Measurements from ENCODE around the gene SHMT2. TPM values are rescaled to one million over a fixed set of nuclear protein-coding genes. Genes with fewer than 3 reads are reported as not detected.

The SHMT2 gene
- 373 and 409 TPM in 2 replicates for total RNA-seq (2014; rRNA removed; shearing (Covaris generic))
- polyA plus RNA-seq (2014; cell fraction: nucleus; rRNA removed): 522 and 550 TPM in 2 replicates

DNA sequence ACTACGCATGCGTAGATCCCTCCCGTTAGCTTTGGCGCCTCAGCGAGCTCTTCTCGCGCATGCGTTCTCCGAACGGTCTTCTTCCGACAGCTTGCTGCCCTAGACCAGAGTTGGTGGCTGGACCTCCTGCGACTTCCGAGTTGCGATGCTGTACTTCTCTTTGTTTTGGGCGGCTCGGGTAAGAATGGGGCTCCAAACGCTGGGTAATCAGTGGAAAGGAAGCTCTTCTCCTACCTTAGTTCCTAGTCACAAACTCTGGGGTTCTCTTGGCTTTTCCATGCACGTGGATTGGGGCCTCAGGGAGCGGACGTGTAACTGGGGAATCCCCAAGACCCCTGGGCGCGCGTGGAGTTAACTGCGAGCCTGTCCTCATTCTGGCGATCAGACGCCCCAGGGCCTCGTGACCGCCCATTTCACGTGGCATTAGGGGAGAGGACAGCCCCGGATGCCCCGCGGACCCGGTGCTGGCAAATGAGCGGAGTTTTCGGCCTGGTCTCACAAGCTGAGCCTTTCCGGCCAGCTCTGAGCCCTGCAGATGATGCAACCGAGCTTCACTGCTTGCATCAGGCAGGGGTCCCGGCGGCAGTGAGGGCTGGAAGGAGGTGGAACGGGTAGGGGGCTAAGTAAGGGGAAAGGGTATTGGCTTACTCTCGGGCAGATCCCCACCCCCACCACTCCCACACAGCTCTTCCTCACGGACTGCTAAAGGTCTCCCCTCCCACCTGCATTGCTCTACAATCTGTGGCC is at the start of gene SHMT2:
TSS of gene SHMT2 (plus strand) at position 78 of the 747 bp plus-strand sequence. CDS start at position 146, 68 bp downstream.
- peak; percentile 96 for DNase-seq (ENCODE audit: extremely low read depth, low read depth)

DNA sequence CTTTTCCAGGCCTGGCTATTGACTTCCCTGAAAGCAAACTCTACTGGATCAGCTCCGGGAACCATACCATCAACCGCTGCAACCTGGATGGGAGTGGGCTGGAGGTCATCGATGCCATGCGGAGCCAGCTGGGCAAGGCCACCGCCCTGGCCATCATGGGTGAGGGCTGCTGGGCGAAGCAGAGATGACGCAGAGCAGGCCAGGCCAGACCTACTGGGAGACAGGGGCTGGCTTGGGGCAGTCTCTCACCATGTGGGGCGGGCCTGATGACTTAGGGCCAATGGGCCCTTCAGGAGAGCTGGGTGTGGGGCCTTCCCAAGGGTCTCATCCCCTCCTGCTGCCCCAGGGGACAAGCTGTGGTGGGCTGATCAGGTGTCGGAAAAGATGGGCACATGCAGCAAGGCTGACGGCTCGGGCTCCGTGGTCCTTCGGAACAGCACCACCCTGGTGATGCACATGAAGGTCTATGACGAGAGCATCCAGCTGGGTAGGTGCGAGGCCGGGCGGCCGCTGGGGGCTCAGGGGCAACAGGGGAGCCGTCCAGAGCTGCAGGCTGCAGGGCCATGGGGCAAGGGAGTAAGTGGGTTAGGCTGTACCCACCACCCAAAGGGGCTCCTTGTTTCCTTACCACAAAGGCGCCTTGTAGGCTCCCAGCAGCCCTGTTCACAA is 49.1 kb upstream of the SHMT2 start:
- no peak for DNase-seq (ENCODE audit: extremely low read depth, low read depth)

- no peak for DNase-seq (ENCODE audit: extremely low read depth, low read depth)
These were observed 48.4 kb upstream of the SHMT2 start for GRCh38 chr12:57181072-57181471.

DNA sequence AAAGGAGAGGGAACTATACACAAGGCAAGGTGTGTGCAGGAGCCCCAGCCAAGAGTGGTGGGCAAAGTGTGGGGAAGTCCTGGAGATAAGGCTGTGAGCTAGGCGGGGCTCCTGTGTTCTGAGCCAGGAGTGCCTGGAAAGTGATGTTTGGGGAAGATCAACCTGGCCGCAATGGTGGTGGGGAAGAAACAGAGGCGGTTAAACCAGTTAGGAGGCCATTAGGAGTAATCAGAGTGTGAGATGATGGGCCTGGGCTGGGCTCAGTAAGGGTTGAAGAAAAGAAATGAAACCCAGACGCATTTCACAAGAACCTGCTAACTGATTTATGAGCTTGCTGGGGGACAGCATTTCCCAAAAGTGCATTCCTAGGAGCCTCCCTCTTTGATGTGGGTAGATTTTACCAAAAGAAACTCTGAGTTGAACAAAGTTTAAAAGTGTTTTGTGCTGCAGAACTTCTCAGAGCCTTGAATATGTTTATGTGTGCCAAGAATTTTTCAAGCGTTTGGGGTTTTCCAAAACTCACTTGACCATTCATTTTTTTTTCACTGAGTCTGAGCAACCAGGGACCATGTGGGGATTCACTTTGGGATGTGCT is 47.9 kb upstream of the SHMT2 start:
- DNase-seq (ENCODE audit: extremely low read depth, low read depth): no peak

DNA sequence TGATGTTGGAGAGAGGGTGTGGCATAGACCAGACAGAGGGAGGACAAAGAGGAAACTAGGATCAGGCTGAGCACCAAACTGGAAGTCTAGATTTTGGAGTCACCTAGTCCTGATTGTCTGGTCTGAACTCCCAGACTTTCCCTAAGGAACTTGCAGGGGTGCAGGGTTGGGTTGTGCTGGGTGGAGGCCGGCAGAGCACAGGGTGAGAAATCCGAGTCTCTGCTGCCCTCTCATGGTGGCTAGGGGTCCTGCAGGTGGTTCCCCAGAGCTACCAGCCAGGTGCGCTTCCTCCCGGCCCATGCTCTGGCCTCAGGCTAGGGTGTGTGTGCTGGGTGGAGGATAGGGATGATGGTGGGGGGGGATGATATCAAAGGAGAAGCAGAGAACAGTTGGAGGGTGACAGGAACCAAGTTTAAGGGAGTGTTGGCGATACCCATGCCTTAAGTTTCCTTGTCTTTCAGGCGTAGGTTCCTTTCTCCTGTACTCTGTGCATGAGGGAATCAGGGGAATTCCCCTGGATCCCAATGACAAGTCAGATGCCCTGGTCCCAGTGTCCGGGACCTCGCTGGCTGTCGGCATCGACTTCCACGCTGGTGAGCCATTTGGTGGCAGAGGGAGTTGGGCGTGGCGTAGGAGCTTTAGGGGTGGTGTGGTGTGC is 46.5 kb upstream of the SHMT2 start:
- DNase-seq (ENCODE audit: extremely low read depth, low read depth): peak; percentile 69

GRCh38 chr12:57183939-57184725 is 45.4 kb upstream of the SHMT2 start:
- DNase-seq (ENCODE audit: extremely low read depth, low read depth): no peak

GRCh38 chr12:57185403-57185802 is 44.1 kb upstream of the SHMT2 start:
- DNase-seq (ENCODE audit: extremely low read depth, low read depth): no peak

DNA sequence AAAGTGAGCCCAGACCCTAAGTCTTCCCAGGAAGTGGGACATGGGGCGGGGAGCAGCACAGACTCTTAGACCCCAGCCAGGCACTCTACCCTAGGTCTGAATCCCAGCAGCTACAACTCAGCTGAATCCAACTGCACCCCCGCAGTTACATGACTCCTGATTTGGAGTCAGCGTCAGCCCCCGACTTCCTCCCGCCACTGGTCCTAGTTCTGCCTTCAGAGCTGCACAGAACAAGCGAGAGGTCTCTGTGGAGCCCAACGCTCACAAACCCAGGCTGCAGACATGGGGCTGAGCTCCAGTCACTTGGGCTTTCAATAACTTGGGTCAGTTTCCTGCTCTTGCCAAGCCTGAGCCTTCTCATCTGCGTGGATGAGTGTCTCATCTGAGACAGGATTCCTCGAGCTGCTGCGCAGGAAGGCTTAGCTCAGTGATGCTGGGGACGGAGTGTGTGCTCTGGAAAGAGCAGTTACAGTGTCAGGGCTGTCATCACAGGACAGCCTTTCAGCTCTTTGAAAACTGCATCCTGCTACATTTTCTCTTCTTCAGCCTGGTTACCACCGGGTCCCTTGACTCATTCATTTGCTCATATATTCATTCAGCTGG is 43.5 kb upstream of the SHMT2 start:
- no peak for DNase-seq (ENCODE audit: extremely low read depth, low read depth)

- no peak for DNase-seq (ENCODE audit: extremely low read depth, low read depth)
These were observed 42.1 kb upstream of the SHMT2 start for GRCh38 chr12:57187222-57188089.

DNA sequence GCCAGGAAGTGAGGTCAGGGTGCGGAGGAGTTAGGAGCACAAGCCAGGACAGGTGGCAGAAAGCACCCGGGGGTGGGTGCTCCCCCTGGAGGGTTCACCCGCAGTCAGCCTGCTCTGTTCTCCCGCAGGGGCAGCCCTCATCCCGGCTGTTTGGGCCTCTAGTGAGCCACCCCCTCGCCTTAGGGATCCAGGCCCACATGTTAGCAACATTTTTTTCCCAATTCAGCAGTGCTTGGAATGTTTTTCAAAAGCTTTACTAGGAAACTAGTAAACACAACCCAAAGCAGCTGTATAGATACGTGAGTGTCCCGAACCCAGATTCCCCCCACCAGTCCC is 41.5 kb upstream of the SHMT2 start:
- DNase-seq (ENCODE audit: extremely low read depth, low read depth): no peak

DNA sequence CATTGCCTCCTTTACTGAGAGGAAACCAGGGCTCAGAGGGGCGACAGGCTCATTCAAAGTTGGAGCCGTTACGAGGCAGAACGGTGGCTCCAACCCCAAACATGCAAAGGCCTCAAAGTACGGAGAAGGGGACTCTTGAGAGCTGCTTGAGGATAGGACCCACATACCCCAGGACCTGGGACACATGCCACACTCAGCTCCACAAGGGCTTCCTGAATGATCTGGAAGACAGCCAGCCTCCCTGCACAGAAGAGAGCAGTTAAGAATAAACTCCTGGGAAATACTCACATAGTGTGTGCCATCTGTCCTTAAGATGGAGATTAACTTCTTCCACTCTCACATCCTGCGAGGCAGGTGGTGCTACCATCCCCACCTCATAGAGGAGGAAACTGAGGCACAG is 39.5 kb upstream of the SHMT2 start:
- no peak for DNase-seq (ENCODE audit: extremely low read depth, low read depth)

DNA sequence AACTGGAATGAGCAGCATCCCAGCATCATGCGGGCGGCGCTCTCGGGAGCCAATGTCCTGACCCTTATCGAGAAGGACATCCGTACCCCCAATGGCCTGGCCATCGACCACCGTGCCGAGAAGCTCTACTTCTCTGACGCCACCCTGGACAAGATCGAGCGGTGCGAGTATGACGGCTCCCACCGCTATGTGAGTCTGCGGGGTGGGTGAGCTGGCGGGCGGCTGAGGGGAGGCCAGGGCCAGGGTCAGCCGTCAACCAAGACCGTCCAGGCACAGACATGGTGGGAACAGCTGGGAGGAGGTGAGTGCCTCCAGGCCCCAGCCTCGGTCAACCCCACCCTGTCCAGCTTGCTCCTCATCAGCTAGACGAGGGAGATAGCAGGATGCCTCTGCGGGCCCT is 38.7 kb upstream of the SHMT2 start:
- no peak for DNase-seq (ENCODE audit: extremely low read depth, low read depth)

- no peak for DNase-seq (ENCODE audit: extremely low read depth, low read depth)
These were observed 38.1 kb upstream of the SHMT2 start for GRCh38 chr12:57191410-57191809.

DNA sequence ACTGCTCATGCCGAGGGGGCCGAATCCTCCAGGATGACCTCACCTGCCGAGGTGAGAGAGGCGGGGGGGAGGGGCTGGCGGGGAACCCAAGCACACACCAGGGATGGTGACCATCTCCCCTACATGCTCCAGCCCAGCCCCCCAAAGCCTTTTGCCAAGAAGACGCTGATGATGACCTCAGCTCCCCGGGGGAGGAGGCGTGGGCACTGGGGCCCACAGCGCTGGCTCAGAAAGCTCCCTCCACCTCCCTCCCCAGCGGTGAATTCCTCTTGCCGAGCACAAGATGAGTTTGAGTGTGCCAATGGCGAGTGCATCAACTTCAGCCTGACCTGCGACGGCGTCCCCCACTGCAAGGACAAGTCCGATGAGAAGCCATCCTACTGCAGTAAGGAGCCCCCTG is 36.6 kb upstream of the SHMT2 start:
- DNase-seq (ENCODE audit: extremely low read depth, low read depth): no peak

- DNase-seq (ENCODE audit: extremely low read depth, low read depth): no peak
These were observed 35.7 kb upstream of the SHMT2 start for GRCh38 chr12:57193706-57194245.

GRCh38 chr12:57194253-57194652 is 35.3 kb upstream of the SHMT2 start:
- DNase-seq (ENCODE audit: extremely low read depth, low read depth): no peak

GRCh38 chr12:57195186-57195585 is 34.3 kb upstream of the SHMT2 start:
- no peak for DNase-seq (ENCODE audit: extremely low read depth, low read depth)

DNA sequence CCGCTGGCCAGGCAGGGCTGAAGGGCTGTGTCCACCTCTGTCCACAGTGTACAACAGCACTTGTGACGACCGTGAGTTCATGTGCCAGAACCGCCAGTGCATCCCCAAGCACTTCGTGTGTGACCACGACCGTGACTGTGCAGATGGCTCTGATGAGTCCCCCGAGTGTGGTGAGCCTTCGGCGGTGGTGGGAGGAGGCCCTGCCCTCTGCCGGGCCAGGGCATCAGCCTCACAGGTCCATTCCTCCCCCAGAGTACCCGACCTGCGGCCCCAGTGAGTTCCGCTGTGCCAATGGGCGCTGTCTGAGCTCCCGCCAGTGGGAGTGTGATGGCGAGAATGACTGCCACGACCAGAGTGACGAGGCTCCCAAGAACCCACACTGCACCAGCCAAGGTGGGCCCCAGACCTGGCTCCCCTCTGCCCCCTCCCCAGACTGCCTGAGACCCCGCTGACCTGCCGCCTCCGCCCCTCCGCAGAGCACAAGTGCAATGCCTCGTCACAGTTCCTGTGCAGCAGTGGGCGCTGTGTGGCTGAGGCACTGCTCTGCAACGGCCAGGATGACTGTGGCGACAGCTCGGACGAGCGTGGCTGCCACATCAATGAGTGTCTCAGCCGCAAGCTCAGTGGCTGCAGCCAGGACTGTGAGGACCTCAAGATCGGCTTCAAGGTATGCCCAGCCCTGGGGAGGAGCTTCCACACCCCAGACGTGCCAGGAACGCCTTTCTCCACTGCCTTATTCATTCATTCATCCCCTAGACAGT is 33.7 kb upstream of the SHMT2 start:
- DNase-seq (ENCODE audit: extremely low read depth, low read depth): no peak
